Activated CD4-positive, alpha-beta T cell treated with anti-CD3 and anti-CD28 coated beads, Interleukin-2, Interleukin-6, amounts not matched to agents 100 ng/mL and 50 ng/mL, durations not matched to agents 16 hours and 8 hours (primary cell): ENCODE measurements around the gene WDR46.
"Not testable (repeated sequence)": the region's sequence is repeated elsewhere in the genome, so short reads cannot be mapped to it uniquely, and the experiment has no call there.

Source experiments
- DNase-seq: peaks from one replicate; pipeline ENCODE4 v3.0.0-alpha.2; 2020

Gene WDR46

GRCh38 chr6:33285214-33285613, 3.8 kb downstream of the WDR46 start:
- not testable (repeated sequence) for DNase-seq

GRCh38 chr6:33280539-33280938, 8.5 kb downstream of the WDR46 start:
- DNase-seq, result no peak

GRCh38 chr6:33279971-33280511, 9.0 kb downstream of the WDR46 start:
- DNase-seq, result no peak

- DNase-seq, result no peak
These were observed 9.8 kb downstream of the WDR46 start for GRCh38 chr6:33279257-33279695.

- no peak for DNase-seq
These were observed 10.2 kb downstream of the WDR46 start for GRCh38 chr6:33278810-33279209.

GRCh38 chr6:33278392-33278741, 10.7 kb downstream of the WDR46 start:
- no peak for DNase-seq

- peak; percentile 47 for DNase-seq
These were observed 11.2 kb downstream of the WDR46 start for GRCh38 chr6:33277663-33278391.

GRCh38 chr6:33276864-33277662, 12.0 kb downstream of the WDR46 start, which contains the start of gene B3GALT4:
Gene B3GALT4 (plus strand): TSS chr6:33277123. CDS start chr6:33277420, 297 bp downstream.
- DNase-seq, result peak; percentile 89

- no peak for DNase-seq
These were observed 12.5 kb downstream of the WDR46 start for GRCh38 chr6:33276581-33276863.

- peak; percentile 48 for DNase-seq
These were observed 13.1 kb downstream of the WDR46 start for GRCh38 chr6:33275795-33276580.

GRCh38 chr6:33273924-33274902, 14.8 kb downstream of the WDR46 start:
- no peak for DNase-seq

- DNase-seq, result no peak
These were observed 15.7 kb downstream of the WDR46 start for GRCh38 chr6:33273129-33273923.

- DNase-seq, result no peak
These were observed 16.5 kb downstream of the WDR46 start for GRCh38 chr6:33272275-33273128.

- peak; percentile 97 for DNase-seq
These were observed 17.4 kb downstream of the WDR46 start, which contains the start of the genes RPS18 and VPS52 for GRCh38 chr6:33271468-33272274. Gene RPS18 (plus strand): TSS chr6:33272075. CDS start chr6:33272120, 45 bp downstream. Gene VPS52 (minus strand): TSS chr6:33271876. CDS start chr6:33271675, 201 bp downstream.

- no peak for DNase-seq
These were observed 17.9 kb downstream of the WDR46 start for GRCh38 chr6:33271117-33271467.

- no peak for DNase-seq
These were observed 25.0 kb downstream of the WDR46 start for GRCh38 chr6:33264015-33264414.

GRCh38 chr6:33262490-33262889, 26.5 kb downstream of the WDR46 start:
- not testable (repeated sequence) for DNase-seq

GRCh38 chr6:33259032-33259431, 30.0 kb downstream of the WDR46 start:
- no peak for DNase-seq

GRCh38 chr6:33254591-33254990, 34.4 kb downstream of the WDR46 start:
- no peak for DNase-seq
